Fibroblast of lung (primary cell): ENCODE measurements around the gene SPATA32. TPM values are rescaled to one million over a fixed set of nuclear protein-coding genes. Genes with fewer than 3 reads are reported as not detected.
A peak's percentile ranks its signal among the peaks of the same experiment; 100 is the strongest.

Source experiments
- DNase-seq, 2 donors: peaks; one replicate each; pipeline versions ENCODE4 v3.0.0 to v3.0.0-alpha.2; 2010; ENCODE audit warnings: low read depth in 2 of 2
- H2AFZ ChIP-seq: 2 replicates; pipeline ENCODE4 v1.5.1; 2012; ENCODE audit warnings: low read length, control low read depth, inconsistent platforms
- H3K27ac ChIP-seq: 2 replicates; pipeline ENCODE4 v1.5.1; 2011; ENCODE audit warnings: low read length, control low read depth; ENCODE audit not compliant: insufficient read depth
- H3K27me3 ChIP-seq: 2 replicates; pipeline ENCODE4 v1.5.1; 2011; ENCODE audit warnings: mild to moderate bottlenecking, low read length; ENCODE audit not compliant: control insufficient read depth, insufficient read depth
- H3K36me3 ChIP-seq: 2 replicates; pipeline ENCODE4 v1.5.1; 2011; ENCODE audit warnings: low read length; ENCODE audit not compliant: control insufficient read depth, insufficient read depth
- H3K4me1 ChIP-seq: 2 replicates; pipeline ENCODE4 v1.5.1; 2011; ENCODE audit warnings: low read length; ENCODE audit not compliant: control insufficient read depth, insufficient read depth; ENCODE audit errors: extremely low read depth
- H3K4me2 ChIP-seq: 2 replicates; pipeline ENCODE4 v1.5.1; 2011; ENCODE audit warnings: low read length, control low read depth; ENCODE audit not compliant: insufficient read depth; ENCODE audit errors: extremely low read depth
- H3K4me3 ChIP-seq, 4 experiments: fragments of 200-600 bp in 1 of 4; sonication (generic) in 1 of 4; replicated peaks in 1 of 4; 2 replicates each; pipeline ENCODE4 v1.5.1; 2011 to 2016; ENCODE audit warnings: low read length in 4 of 4, low read depth in 3 of 4, mild to moderate bottlenecking in 3 of 4, control low read depth in 2 of 4, inconsistent platforms in 1 of 4, mixed read lengths in 1 of 4; ENCODE audit not compliant: insufficient read depth in 1 of 4; ENCODE audit errors: control extremely low read depth in 1 of 4
- H3K79me2 ChIP-seq: 2 replicates; pipeline ENCODE4 v1.5.1; 2012; ENCODE audit warnings: mild to moderate bottlenecking, low read length, inconsistent platforms; ENCODE audit not compliant: control insufficient read depth, insufficient read depth
- H3K9ac ChIP-seq: 2 replicates; pipeline ENCODE4 v1.5.1; 2011; ENCODE audit warnings: mild to moderate bottlenecking, low read length, control low read depth; ENCODE audit not compliant: insufficient read depth
- H3K9me3 ChIP-seq: 2 replicates; pipeline ENCODE4 v1.5.1; 2012; ENCODE audit warnings: low read depth, low read length; ENCODE audit not compliant: control insufficient read depth, insufficient read depth
- H4K20me1 ChIP-seq: 2 replicates; pipeline ENCODE4 v1.5.1; 2011; ENCODE audit warnings: low read length; ENCODE audit not compliant: control insufficient read depth, insufficient read depth; ENCODE audit errors: extremely low read depth
- EZH2 ChIP-seq: IDR thresholded peaks from 2 replicates; pipeline ENCODE4 v1.5.1; 2012; ENCODE audit warnings: low read length, control low read depth, mild to moderate bottlenecking; ENCODE audit errors: missing control alignments
- polyA plus RNA-seq, 2 donors: library from polyadenylated mRNA; depleted of rRNA in 1 of 2; stranded (reverse) in 1 of 2; unstranded in 1 of 2; fragments of >200 nt; gene quantifications; 2 replicates each; pipeline ENCODE4 v1.2.1, GENCODE V29; 2011 to 2012; ENCODE audit warnings: missing spikeins in 1 of 2
- total RNA-seq: library from RNA; depleted of rRNA; stranded (reverse); fragments of >200 nt; gene quantifications from 2 replicates; pipeline ENCODE4 v1.2.1, GENCODE V29; 2014
- TF ChIP-seq, protein P1 (sequence below), 2 donors: IDR thresholded peaks in 1 of 2; conservative IDR thresholded peaks in 1 of 2; 1 replicate in 1 of 2; 2 replicates in 1 of 2; pipeline ENCODE4 v1.5.1; 2011 to 2012; ENCODE audit warnings: low read length in 2 of 2, control low read depth in 1 of 2, inconsistent platforms in 1 of 2, low read depth in 1 of 2, mild to moderate bottlenecking in 1 of 2

The SPATA32 gene
- total and polyA plus RNA-seq, 2 donors (not counting 1 experiment from before 2014, with no cell fraction given) = not detected

DNA sequence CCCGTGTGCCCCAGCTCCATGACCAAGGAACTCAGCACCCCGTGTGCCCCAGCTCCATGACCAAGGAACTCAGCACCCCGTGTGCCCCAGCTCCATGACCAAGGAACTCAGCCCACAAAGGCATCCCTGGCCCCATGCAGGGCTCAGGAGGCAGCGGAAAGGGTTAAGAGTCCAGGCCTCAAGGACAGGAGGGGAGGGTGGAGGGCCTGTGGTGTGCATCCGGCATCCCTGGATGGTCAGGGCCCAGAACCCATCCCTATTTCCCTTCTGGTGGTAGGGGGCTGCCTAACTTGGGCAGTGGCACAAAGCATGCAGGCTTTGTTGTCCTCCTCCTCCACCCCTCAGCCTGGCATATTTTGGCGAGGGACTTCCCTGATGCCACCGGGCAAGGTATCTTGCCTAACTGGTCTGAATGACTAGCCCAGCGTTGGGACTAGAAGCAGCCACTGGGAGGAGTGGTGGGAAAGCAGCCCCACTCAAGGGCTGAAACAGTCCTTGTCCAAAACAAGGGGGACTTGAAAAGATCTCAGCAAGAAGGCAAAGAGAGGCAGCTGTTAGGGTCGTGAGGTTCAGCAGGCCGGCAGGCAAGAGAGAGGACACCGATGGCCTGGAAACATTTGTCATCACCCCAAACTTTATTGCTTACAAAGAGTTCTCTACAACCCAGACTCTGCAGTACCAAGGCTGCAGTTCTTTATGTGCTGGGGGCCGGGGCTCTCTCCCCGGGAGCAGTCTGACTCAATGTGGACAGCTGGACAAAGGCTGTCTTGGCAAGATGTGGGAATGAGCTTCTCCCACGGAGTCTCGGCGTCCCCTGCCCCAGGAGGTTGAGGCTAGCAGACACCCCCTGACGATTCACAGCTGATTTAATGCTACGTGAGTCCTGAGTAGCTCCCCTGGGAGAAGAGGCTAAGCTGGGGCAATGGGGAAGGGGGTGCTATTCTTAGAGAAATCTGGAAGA lies 902 bp upstream of the SPATA32 start:
- no peak overlapping the region for H3K9ac ChIP-seq
- no peak for TF ChIP-seq EZH2
- TF ChIP-seq, protein P1, sequence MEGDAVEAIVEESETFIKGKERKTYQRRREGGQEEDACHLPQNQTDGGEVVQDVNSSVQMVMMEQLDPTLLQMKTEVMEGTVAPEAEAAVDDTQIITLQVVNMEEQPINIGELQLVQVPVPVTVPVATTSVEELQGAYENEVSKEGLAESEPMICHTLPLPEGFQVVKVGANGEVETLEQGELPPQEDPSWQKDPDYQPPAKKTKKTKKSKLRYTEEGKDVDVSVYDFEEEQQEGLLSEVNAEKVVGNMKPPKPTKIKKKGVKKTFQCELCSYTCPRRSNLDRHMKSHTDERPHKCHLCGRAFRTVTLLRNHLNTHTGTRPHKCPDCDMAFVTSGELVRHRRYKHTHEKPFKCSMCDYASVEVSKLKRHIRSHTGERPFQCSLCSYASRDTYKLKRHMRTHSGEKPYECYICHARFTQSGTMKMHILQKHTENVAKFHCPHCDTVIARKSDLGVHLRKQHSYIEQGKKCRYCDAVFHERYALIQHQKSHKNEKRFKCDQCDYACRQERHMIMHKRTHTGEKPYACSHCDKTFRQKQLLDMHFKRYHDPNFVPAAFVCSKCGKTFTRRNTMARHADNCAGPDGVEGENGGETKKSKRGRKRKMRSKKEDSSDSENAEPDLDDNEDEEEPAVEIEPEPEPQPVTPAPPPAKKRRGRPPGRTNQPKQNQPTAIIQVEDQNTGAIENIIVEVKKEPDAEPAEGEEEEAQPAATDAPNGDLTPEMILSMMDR (conservative IDR thresholded peaks at IDR 0.05 in 1 of 2, IDR thresholded peaks at IDR 0.05 in 1 of 2; ENCODE audit: low read depth in 1 of 2, low read length in 2 of 2) = peak in 1 of 2 donors; percentile 16
- H3K4me3 ChIP-seq = no peak overlapping the region
- DNase-seq = peak; percentile 48 to 51
- H2AFZ ChIP-seq = no peak overlapping the region
- peaks cover 17% of the 10 kb centered on the region for H3K36me3 ChIP-seq
- no peaks in the 10 kb centered on the region for H3K79me2 ChIP-seq
- H3K27ac ChIP-seq = no peak overlapping the region
- peak overlapping the region; percentile 84 for H3K4me2 ChIP-seq
- H3K9me3 ChIP-seq = no peaks in the 10 kb centered on the region
- H3K4me1 ChIP-seq = peaks cover 19% of the 10 kb centered on the region
- H4K20me1 ChIP-seq = no peaks in the 10 kb centered on the region
- peaks cover 3% of the 10 kb centered on the region for H3K27me3 ChIP-seq

DNA sequence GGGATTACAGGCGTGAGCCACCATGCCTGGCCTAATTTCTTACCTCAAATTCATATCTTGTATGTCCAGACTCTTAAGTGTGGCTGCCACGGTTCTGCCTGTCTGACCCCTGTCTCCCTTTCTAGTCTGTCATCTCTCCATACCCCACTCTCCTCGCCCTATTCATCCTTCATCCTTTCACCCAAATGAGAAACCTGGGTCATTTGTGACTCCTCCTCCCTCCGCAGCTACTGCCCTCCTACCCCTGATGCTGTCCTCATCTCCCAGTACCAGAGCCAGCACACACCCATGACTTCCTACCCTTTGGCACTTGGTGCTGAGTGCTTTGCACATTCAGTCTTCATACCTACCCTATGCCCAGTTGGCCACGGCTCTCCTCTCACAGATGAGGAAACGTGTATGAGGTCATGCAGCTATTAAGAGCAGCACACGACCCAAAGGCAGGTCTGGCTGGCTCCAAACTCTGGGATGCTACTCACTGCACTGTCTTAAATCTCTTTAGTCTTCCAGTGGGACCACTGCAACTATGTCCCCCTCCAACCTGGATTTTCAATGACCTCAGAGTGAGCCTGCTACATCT lies 1.6 kb downstream of the SPATA32 start:
- TF ChIP-seq, protein P1 (conservative IDR thresholded peaks at IDR 0.05 in 1 of 2, IDR thresholded peaks at IDR 0.05 in 1 of 2; ENCODE audit: low read depth in 1 of 2, low read length in 2 of 2) = no peak
- no peak for TF ChIP-seq EZH2
- H3K27ac ChIP-seq = no peak overlapping the region
- no peaks in the 10 kb centered on the region for H4K20me1 ChIP-seq
- H3K9ac ChIP-seq = no peak overlapping the region
- no peak for DNase-seq
- H3K4me2 ChIP-seq = no peak overlapping the region
- no peaks in the 10 kb centered on the region for H3K79me2 ChIP-seq
- peaks cover 10% of the 10 kb centered on the region for H3K27me3 ChIP-seq
- H3K36me3 ChIP-seq = peaks cover 4% of the 10 kb centered on the region
- no peak overlapping the region for H2AFZ ChIP-seq
- H3K4me3 ChIP-seq = no peak overlapping the region
- H3K4me1 ChIP-seq = peaks cover 10% of the 10 kb centered on the region
- H3K9me3 ChIP-seq = no peaks in the 10 kb centered on the region

GRCh38 chr17:45258981-45259380 lies 2.9 kb downstream of the SPATA32 start:
- no peak for DNase-seq
- no peak for TF ChIP-seq EZH2
- TF ChIP-seq, protein P1 (conservative IDR thresholded peaks at IDR 0.05 in 1 of 2, IDR thresholded peaks at IDR 0.05 in 1 of 2; ENCODE audit: low read depth in 1 of 2, low read length in 2 of 2) = no peak
- H3K4me1 ChIP-seq = peaks cover 10% of the 10 kb centered on the region

More at GRCh38 chr17:45258981-45259380, 2.9 kb downstream of the SPATA32 start:
- no peak overlapping the region for H2AFZ ChIP-seq
- H3K27me3 ChIP-seq = peaks cover 10% of the 10 kb centered on the region
- no peaks in the 10 kb centered on the region for H3K36me3 ChIP-seq
- H3K4me2 ChIP-seq = no peak overlapping the region
- H3K9me3 ChIP-seq = no peaks in the 10 kb centered on the region
- H3K4me3 ChIP-seq = no peak overlapping the region
- H4K20me1 ChIP-seq = no peaks in the 10 kb centered on the region
- H3K79me2 ChIP-seq = no peaks in the 10 kb centered on the region
- no peak overlapping the region for H3K9ac ChIP-seq
- H3K27ac ChIP-seq = no peak overlapping the region
